ELF-1 (cell line): ENCODE results near the gene EVA1C.
A peak's percentile ranks its signal among the peaks of the same experiment; 100 is the strongest.
"Not testable (repeated sequence)": the region's sequence is repeated elsewhere in the genome, so short reads cannot be mapped to it uniquely, and the experiment has no call there.

Source experiments
- DNase-seq: peaks from one replicate; pipeline ENCODE4 v3.0.0-alpha.2; 2016; ENCODE audit warnings: low read depth, low spot score

The EVA1C gene

DNA sequence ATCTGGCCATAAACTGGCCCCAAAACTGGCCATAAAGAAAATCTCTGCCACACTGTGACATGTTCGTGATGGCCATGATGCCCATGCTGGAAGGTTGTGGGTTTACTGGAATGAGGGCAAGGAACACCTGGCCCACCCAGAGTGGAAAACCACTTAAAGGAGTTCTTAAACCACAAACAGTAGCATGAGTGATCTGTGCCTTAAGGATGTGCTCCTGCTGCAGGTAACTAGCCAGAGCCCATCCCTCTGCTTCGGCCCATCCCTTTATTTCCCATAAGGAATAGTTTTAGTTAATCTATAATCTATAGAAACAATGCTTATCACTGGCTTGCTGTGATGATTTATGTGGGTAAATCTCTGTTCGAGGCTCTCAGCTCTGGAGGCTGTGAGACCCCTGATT is 50.1 kb downstream of the EVA1C start:
- not testable (repeated sequence) for DNase-seq

DNA sequence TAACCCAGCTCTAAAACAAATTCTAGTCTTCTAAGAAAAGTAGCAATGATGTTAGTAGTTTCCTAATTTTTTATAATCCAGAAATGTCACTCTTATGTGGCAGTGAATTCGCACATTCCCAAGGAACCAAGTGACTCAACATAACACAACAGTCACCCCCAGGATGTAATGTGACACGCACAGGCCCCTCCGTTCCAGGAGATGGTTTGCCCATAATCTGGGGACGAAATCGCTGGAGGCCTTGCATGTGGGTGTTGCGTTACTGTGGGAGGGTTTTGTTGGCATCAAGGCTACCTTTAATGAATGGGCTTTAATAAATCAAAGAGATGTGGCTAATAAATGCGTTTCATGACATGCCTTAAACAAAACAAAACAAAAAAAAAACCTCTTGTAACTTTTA is 50.9 kb downstream of the EVA1C start:
- no peak for DNase-seq

DNA sequence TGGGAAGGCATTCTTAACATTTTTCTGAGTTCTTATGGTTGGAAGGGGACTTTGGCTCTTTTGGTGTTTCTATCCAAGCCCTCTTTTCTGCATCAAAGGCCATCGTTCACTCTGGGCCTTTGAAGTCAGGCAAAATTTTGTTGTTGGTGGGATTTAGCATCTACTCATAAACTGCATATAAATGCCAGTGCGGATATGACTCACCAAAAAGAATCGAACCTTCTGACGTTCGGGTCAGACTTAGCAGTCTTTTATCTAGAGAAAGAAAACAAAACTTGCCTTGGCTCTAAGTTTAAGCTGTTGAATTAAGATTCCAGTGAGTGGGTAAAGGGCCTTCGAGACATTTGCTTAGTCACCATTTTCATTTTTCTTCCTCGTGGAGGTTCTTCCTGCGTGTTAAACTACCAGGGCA is 51.4 kb downstream of the EVA1C start:
- no peak for DNase-seq

DNA sequence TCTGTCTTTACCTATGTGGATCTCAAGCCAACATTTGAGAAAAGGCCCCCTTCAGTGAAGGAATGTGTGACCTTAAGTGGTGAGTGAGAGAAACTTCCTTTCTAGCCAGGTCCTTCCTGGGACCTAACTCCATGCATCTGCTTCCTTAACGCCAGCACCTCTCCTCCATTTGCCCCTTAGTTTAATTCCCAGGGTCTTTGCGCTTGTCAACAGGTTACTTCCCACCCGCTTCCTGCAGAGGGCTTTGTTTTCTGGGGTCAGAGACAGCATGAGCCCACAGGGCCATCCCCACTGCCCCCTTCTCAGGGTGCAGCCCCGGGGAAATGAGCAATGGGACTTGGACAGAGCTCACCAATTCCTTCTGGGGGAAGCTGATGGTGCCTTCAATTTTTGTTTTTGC is 54.8 kb downstream of the EVA1C start:
- DNase-seq = peak; percentile 23

DNA sequence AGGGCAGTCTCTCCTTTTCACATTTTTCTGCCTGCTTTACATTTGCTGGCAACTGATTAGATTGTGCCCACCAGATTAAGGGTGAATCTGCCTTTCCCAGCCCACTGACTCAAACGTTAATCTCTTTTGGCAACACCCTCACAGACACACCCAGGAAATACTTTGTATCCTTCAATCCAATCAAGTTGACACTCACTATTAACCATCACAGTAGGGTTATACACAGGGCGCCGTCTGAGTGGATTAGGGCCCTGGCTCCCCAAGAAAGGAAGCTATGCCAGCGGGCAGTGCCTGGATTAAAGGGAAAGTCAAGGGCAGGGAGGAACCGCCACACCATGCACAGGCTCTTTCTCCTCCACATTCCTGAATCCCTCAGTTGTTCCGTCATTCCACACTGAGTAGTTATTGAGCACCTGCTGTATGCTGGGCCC is 56.2 kb downstream of the EVA1C start:
- DNase-seq = no peak

DNA sequence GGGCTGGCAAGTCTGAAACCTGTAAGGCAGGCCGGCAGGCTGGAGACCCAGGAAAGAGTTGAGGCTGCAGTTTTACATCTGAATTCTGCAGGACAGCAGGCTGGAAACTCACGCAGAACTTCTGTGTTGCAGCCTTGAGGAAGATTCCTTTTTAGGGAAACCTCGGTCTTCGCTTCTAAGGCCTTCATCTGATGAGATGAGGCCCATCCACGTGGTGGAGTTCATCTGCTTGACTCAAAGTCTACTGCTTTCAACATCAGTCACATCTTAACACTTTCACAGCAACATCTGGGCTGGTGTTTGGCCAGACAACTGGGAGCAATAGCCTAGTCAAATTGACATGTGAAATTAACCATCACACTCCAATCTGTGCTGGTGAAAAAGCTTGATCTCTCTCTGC is 57.1 kb downstream of the EVA1C start:
- no peak for DNase-seq

DNA sequence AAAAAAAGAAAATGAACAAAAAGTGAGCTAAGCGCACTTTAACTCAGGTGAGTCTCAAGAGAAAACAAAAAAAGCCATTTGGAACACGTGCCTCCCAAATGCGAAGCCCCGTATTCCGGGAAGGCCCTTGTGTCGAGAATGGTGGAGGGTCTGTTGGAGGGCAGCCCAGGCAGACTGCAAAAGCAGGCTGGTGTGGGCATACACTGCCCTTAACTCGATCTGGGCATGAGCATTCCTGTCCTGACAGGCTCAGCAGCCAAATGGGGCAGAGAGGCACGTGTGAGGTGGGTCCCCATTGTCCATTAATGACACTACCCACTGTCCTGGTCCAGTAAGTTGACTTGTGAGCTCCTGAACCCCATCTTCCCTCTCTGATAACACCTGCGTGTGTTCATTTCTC is 57.7 kb downstream of the EVA1C start:
- DNase-seq = no peak

DNA sequence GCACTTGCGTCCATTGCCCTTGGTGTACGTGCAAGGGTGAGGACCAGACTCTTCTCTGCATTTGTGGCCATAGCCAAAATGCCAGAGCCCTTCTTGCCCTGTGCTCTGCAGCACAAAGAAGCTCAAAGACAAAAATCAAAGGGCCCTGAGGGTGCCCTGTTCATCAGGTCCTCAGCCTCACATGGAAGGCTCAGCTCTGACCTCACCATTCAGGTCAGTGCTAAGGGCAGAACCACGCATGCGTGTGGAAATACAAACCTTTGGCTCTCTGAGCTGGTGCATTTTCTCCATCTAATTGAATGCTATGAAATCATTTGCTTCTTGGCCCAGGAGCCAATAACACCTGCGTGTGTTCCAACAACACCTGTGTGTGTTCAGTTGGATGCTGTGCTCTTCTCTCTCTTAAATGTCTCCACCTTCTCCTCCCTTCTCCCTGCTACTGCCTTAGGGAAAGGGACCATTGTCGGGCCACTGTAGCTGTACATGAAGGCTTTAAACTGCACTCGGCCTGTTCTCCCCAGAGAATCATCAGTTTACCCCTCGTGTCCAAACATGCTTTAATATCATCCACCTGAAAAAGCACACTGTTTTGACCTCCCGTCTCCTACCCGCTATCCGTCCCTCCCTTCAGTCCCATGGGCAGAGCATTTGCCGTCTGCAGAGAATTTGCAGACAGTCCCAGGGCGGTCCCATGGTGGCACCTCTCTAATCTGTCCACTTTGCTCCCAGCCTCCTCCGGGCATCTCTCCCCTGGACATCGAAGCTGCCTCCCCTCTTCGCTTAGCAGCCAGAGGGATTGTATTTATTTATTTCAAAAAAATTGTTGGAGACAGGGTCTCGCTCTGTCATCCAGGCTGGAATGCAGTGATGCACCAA is 60.6 kb downstream of the EVA1C start:
- no peak for DNase-seq

DNA sequence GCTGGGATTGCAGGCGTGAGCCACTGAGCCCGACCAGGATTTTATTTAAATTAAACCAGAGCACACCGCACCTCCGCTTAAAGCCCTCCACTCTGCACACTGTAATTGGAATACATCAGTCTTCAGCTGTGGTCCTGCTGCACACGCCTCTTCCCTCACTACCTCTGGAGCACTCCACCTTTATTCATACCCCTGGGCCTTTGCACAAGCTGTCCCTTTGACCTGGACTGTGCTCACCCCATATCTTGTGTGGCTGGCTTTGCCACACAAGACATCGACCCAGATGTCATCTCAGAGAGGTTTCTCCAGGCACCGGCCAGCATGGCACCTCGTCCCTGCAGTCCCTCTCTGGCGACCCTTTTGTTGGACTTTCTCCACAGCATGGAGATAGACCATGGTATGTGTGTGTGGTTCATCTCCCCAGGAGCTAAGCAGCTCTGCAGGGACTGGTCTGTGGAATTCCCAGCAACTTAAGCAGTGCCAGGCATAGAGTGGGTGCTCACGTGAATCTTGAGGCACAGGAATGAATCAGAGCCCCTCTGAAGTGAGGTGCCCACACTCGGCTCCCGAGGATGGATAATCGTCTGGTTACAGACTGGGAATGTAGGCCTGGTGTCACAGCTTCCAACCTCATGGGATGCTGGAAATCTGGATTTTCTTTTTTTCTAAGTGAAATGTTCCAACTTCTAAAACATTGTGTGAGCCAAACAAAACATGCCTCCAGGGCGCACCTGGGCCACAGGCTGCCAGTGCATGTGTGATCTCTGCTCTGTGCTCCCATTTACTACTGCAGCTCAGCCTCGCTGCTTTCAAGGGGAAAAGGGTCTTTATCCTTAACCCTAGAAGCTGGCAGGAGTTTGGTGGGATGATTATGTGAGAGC is 61.9 kb downstream of the EVA1C start:
- DNase-seq = no peak

DNA sequence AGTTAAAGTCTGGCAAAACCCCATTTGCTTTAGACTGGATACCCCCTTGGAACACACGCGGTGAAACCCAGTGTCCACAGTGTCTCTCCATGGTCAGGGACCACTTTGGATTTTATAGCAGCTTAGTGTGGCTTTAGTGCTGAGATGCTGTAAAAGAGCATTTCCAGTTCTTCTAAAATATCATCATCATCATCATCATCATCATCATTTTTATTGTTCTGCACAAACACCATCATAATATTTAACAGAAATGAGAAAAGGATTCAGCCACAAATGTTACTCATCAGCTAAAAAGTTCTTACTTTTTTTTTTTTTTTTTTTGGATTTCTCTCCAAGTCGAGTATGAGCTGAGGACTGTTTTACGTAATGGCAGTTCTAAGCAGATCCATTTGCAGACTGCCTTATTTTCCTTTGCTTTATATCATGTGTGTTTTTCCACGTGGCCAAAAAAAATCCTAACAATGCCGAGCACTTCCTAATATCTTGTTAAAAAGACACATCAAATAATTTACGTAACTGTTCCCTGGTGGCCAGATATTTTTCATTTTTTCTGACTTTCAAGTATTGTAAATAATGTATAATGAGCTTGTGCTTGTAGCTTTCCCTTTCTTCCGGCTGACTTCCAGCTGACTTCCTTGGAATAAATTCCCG is 62.8 kb downstream of the EVA1C start:
- no peak for DNase-seq

DNA sequence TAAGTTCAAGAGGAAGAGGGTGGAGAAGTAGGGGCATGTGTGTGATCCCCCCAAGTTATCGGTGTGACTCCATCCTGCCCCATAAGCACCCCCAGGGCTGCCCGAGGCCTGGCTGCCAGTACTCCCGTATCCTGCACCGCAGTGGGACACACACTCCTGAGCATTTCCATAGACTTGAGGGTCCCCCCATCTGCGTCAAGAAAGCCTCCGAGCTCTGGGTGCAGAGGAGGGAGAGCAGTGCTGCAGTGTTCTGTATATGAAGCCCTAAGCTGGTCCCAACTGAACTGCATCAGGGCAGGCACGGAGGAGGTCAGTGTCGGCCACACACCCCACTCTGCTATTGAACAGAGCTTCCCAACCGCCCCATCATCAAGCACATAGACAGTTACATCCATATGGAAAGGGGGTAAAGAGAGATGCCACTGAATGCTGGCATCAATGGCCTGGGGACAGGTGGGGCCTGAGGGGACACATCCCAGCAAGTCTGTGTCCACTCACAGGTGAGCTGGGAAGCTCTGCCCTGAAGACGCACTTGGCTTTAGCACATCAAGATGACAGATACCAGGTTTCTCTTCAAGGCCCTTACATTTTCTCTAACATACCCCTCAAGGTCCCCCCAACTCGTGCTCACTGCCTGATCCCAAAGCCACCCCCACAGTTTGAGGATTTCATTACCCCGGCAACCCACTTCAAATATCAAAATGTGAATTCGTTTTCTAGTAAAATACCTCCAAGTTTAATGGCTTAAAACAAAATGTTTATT is 64.3 kb downstream of the EVA1C start:
- DNase-seq = no peak

DNA sequence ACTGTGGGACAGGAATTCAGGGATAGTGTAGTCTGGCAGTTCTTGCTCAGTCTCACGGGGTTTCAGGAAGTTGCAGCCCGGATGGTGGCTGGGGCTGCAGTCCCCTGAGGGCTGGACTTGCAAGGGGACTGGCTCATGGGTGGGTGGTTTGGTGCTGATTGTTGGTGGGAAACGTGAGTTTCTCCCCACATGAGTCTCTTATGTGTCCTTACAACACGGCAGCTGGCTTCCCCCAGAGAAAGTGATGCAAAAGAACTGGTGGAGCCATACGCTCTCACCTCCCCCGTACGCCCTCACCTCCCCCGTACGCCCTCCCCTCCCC is 64.9 kb downstream of the EVA1C start:
- DNase-seq = no peak

DNA sequence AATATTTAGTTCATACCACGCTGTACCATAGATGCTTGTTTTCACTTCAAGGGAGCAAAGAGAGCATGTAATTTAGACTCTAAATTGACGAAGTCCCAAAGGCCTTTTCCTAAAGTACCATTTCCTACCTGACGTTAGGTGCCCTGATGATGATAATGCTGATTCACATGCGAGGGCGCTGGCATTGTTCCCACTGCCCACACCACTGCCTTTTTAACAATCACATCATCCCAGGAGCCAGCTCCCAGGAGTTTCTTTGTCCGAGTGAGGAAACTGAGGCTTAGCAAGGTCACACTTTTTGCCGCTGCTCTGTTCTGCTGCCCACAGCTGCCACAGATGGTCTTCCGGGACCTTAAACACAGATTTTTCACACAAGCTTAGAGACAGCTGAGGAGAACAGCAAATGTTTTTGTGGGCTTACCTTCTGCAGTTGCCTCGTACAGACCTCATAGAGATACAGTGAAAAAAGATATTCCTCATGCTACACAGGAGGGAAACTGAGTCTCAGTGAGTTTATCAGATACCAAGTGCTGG is 69.4 kb downstream of the EVA1C start:
- DNase-seq = no peak

DNA sequence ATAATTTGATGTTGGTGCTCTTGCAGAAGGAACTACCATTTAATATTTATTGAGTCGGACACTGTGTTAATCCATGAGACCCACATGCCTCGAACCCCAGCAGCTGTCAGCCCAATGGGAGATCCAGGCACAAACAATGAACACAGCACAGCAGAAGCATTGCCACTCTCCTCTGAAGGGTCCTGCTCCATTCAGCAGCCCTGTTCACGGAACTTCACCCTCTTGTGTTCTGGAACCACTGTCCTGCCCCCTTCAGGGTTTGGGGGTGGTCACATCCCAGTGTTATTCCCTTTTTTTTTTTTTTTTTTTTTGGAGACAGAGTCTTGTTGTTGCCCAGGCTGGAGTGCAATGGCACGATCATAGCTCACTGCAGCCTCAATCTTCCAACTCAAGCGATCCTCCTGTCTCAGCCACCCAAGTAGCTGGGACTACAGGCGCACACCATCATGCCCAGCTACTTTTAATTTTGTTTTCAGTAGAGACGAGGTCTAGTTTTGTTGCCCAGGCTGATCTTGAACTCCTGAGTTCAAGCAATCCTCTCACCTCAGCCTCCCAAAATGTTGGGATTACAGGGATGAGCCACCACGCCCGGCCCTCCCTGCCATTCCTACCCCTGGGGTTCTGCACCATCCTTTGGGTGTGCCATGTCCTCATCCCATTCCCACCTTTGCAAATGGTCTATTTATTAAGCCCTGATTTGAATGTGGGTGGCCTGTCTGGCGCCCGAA is 70.2 kb downstream of the EVA1C start:
- DNase-seq = no peak

DNA sequence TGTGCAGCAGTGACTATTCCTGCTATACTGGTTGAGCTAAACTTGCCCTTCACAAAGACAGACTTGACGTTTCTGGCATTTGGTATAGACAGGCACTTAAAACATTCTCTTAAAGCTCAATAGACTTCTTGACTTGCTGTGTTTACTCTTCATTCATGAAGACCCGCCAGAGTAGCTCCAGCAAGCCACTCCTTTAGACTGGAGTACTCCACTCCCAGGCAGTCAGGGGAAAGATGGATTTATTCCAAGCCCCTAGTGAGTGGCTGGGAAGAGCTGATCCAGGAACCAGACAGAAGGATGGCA is 70.7 kb downstream of the EVA1C start:
- DNase-seq = no peak

DNA sequence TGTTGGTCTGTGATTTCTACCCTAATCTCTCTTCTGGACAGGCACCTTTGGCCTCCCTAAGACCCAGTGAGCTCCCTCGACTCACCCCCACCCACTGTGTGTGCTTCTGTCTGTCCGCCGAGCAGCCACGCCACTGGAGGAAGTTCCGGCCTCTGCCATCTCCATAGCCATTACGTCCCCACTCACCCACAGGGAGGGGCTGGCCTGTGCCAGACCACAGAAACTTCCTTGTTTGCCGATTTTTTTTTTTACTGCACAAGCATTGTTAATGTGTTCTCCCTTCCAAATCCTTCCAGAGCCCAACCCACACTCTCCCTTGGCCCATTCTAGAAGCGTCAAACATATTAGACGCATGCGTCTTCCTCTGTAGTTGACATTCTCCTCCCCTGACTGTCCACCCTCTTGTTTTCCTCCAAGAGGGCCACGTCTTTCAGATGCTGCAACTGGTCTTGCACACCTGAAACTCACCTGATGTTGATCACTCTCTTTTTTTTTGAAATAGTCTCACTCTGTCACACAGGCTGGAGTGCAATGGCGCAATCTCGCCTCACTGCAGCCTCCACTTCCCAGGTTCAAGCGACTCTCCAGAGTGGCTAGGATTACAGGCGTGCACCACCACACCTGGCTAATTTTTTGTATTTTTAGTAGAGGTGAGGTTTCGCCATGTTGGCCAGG is 72.3 kb downstream of the EVA1C start:
- DNase-seq = no peak

DNA sequence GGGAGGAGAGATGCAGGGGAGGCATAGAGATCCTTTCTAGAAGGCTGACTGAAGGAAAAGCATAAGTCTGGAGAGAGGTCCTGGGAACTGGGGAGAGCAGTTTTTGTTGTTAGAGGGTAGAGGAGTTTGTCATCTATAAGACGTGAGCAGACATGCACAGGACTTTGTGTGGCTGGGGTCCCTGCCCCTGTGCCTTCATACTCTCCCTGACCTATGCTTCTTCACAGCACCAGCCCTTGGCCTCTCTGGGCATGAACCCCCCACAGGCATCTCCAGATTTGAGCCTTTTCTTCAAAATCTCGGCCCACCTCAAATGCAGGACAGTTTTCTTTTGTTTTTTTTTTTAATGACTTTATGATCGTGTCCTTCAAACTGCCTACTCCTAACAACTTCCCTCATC is 79.9 kb downstream of the EVA1C start:
- DNase-seq = no peak

DNA sequence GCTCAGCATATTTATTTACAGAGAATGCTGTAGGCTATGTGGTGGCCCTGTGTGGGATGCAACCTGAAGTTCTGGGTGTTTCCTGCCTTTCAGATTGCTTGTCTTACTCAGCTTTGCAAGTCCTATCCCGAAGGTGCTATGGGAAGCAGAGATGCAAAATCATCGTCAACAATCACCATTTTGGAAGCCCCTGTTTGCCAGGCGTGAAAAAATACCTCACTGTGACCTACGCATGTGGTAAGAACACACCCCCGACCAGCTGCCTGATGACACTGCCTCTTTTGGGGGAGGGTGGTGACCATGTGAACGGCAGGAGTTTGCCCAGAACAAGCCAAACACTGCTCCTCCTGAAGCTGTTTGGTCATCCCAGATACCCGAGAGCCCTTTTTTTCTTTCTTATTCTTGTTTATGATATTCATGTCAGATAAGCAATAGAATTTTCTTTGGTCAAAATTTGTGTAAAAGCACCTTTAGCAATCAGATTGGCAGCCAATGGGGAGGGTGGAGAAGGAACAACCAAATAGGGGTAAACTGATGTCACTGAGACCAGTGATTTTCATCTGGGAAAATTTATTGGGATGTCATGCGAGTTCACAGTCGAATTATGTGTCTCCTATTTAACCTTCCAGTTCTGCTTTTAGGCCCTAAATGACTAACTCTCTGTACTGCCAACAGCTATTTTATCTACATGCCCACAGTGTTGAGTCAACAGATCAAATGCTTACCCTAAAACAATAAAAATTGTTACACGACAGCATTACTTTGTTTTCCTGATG is 82.6 kb downstream of the EVA1C start:
- DNase-seq = no peak

DNA sequence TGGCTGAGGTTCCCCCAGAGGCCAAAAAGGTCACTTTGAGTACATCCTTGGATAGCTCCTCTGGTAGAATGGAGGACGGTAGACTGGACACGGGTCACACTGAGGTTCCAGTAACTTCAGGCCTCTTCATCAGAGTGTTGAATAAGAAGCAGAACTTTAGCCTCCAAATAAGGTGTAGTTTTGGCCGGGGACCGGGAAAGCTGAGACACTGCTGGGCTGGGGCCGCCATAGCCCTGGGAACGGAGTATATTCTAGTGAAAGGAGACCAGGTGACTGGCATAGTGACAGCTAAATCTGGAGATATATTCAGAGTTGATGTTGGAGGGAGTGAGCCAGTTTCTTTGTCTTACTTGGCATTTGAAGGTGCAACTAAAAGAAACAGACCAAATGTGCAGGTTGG is 84.1 kb downstream of the EVA1C start:
- no peak for DNase-seq
